22Rv1 (cell line): Measurements from ENCODE around the gene TRIM6.

Experiments used
- ZFX ChIP-seq: fragments of 450-650 bp; IDR thresholded peaks from 2 replicates; pipeline ENCODE4 v1.6.1; 2017; ENCODE audit warnings: antibody characterized with exemption, borderline replicate concordance
- TF ChIP-seq, protein P1 (sequence below): fragments of 450-650 bp; IDR thresholded peaks from 2 replicates; pipeline ENCODE4 v1.5.1; 2017; ENCODE audit warnings: mild to moderate bottlenecking

DNA sequence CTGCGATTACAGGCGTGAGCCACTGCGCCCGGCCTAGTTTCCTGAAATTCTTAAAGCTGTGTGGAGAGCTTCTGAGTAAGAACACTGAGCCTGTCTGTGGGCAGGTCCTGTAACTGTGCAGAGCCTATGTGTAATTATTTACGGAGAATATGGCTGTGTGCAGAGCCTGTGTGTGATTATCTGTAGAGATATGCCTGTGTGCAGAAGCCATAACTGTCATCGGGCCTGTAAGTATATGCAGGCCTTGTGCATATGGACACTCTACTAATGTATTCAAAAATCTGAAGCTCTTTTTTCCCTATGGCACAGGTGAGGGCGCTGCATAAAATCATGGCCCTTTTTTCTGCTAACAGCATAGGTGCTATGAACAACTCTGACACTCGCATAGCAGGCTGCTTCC, 15.9 kb upstream of the TRIM6 start, which contains the start of gene OR52B6:
- TF ChIP-seq, protein P1, sequence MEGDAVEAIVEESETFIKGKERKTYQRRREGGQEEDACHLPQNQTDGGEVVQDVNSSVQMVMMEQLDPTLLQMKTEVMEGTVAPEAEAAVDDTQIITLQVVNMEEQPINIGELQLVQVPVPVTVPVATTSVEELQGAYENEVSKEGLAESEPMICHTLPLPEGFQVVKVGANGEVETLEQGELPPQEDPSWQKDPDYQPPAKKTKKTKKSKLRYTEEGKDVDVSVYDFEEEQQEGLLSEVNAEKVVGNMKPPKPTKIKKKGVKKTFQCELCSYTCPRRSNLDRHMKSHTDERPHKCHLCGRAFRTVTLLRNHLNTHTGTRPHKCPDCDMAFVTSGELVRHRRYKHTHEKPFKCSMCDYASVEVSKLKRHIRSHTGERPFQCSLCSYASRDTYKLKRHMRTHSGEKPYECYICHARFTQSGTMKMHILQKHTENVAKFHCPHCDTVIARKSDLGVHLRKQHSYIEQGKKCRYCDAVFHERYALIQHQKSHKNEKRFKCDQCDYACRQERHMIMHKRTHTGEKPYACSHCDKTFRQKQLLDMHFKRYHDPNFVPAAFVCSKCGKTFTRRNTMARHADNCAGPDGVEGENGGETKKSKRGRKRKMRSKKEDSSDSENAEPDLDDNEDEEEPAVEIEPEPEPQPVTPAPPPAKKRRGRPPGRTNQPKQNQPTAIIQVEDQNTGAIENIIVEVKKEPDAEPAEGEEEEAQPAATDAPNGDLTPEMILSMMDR = no peak
- no peak for TF ChIP-seq ZFX
